Mucosa of descending colon (tissue), 3 donors: ENCODE measurements around the gene KEL. TPM values are rescaled to one million over a fixed set of nuclear protein-coding genes. Genes with fewer than 3 reads are reported as not detected.

Experiments
- ATAC-seq: fragments of 200-7000 bp; cut with Tn5 transposase; one replicate; pipeline ENCODE4 v1.9.1; 2020; ENCODE audit warnings: mild to moderate bottlenecking, moderate library complexity
- DNase-seq, 3 donors: peaks; one replicate each; pipeline ENCODE4 v3.0.0-alpha.2; 2020
- H3K36me3 ChIP-seq: fragments of 200-600 bp; one replicate; pipeline ENCODE4 v1.8.0; 2021; ENCODE audit warnings: low read depth, mild to moderate bottlenecking
- H3K4me1 ChIP-seq: fragments of 200-600 bp; one replicate; pipeline ENCODE4 v1.8.0; 2021; ENCODE audit warnings: low read depth, mild to moderate bottlenecking
- H3K4me3 ChIP-seq: fragments of 200-600 bp; one replicate; pipeline ENCODE4 v1.8.0; 2021; ENCODE audit warnings: mild to moderate bottlenecking
- H3K9me3 ChIP-seq: fragments of 200-600 bp; one replicate; pipeline ENCODE4 v1.8.0; 2021; ENCODE audit warnings: mild to moderate bottlenecking
- CTCF ChIP-seq: fragments of 200-600 bp; IDR thresholded peaks from one replicate; pipeline ENCODE4 v1.8.0; 2022; ENCODE audit warnings: antibody characterized with exemption, mild to moderate bottlenecking
- intact Hi-C, 2 donors: fragments of 100-400 bp; cut with DNase I in 1 of 2; cut with micrococcal nuclease in 1 of 2; formaldehyde crosslinking; loops; one replicate each; pipeline versions ENCODE4 v1.11.0 to v1.11.1; 2022; cut with DNase I, micrococcal nuclease
- long read RNA-seq, 2 donors: library from polyadenylated mRNA; unstranded; transcript quantifications; one replicate each; pipeline ENCODE4 v2.0.0, GENCODE V29; 2019 to 2021
- total RNA-seq, 3 donors: library from RNA; stranded (reverse); fragmentation: NEBNext Ultra II Directional in 2 of 3; extraction: Animal tissue kit (Norgen Biotek cat#: 25700) in 2 of 3; gene quantifications; one replicate each; pipeline versions ENCODE4 v1.2.1 to v1.2.4, GENCODE V29; 2021 to 2023
- donor health status: DM: no; HTN: no; CAD: no; lungs with moderate emphysema.
- donor health status: DM: no; HTN: no; CAD: no.
- donor health status: DM: no; HTN: yes; CAD: no.

The KEL gene, protein sequence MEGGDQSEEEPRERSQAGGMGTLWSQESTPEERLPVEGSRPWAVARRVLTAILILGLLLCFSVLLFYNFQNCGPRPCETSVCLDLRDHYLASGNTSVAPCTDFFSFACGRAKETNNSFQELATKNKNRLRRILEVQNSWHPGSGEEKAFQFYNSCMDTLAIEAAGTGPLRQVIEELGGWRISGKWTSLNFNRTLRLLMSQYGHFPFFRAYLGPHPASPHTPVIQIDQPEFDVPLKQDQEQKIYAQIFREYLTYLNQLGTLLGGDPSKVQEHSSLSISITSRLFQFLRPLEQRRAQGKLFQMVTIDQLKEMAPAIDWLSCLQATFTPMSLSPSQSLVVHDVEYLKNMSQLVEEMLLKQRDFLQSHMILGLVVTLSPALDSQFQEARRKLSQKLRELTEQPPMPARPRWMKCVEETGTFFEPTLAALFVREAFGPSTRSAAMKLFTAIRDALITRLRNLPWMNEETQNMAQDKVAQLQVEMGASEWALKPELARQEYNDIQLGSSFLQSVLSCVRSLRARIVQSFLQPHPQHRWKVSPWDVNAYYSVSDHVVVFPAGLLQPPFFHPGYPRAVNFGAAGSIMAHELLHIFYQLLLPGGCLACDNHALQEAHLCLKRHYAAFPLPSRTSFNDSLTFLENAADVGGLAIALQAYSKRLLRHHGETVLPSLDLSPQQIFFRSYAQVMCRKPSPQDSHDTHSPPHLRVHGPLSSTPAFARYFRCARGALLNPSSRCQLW
- total RNA-seq: under 1 TPM in 1 of 3 donors, not detected in 2; 0.55 TPM
- long read RNA-seq, donor 1: 0 reads
- long read RNA-seq, donor 2: 0 reads

GRCh38 chr7:142961973-142962926 lies at the start of gene KEL:
KEL (minus strand) TSS chr7:142962363; CDS start chr7:142962206, 157 bp downstream.
- no peak for TF ChIP-seq CTCF
- ATAC-seq: no peak
- no peaks in the 10 kb centered on the region for H3K4me1 ChIP-seq
- no peaks in the 10 kb centered on the region for H3K9me3 ChIP-seq
- no peak for DNase-seq
- H3K4me3 ChIP-seq: no peak within 1 kb of the TSS
- no peaks in the 10 kb centered on the region for H3K36me3 ChIP-seq
- intact Hi-C loops: no loop called here

DNA sequence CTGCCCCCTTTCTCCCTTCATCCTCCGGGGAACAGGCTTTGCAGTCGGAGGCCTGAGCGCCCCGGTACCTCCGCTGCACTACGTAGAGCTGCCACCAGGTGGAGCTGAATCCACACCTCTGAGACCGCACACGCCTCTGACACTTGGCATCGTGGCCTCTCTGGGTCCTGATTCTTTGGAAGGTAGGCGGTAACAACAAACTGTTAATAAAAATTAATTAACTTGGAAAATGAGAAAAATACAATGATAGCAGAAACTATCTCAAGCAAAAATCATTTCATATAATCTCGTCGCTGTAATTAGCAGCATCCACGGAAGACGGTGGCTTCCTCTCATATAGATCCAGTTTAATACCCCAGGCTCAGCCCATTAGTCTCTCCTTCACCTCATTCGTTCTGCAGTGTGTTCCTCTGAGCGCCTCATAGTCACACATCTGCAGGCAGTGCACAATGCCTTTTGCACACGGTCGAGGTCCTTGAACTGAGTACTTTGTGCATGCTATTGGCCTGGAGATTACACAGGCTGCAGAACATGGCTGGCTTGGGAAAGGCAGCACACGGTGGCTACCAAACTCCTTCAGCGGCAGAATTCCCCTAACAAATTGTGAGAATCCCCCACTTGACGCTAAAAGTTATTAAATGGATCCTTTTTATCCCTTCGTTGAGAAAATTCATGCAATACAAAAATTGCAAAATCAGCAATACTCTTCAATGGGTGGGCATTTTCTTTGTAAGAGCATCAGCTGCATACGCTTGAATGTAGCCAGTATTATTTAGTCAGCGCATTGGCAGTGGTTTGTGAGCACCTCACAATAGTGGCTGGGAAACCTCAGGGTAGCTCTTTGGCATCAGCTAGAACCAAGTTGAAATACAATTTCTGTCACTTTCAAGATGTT lies 46.1 kb upstream of the KEL start:
- Histone ChIP-seq H3K9me3 (no peaks in the 10 kb centered on the region), H3K36me3 (no peaks in the 10 kb centered on the region), H3K4me1 (no peaks in the 10 kb centered on the region), H3K4me3 (no peak overlapping the region)
- intact Hi-C loops: loop anchor here in 1 of 2 donors (5.0 to 10.0 kb wide), 2 partner anchors 153 to 209 kb away; partner anchors contain the start of gene EPHB6
- peak; percentile 92 for TF ChIP-seq CTCF
- ATAC-seq (peak; percentile 96), DNase-seq (peak; percentile 74 to 90 (median 86))

GRCh38 chr7:143005632-143006260 lies 43.6 kb upstream of the KEL start:
- Histone ChIP-seq H3K4me3 (no peak overlapping the region), H3K9me3 (no peaks in the 10 kb centered on the region), H3K4me1 (no peaks in the 10 kb centered on the region), H3K36me3 (no peaks in the 10 kb centered on the region)
- intact Hi-C loops: loop anchor here (2.0 to 10.0 kb wide), 3 partner anchors 151 to 212 kb away; partner anchors contain the start of gene EPHB6 (in 1 of the 2)
- DNase-seq: no peak
- ATAC-seq: no peak
- TF ChIP-seq CTCF: no peak

DNA sequence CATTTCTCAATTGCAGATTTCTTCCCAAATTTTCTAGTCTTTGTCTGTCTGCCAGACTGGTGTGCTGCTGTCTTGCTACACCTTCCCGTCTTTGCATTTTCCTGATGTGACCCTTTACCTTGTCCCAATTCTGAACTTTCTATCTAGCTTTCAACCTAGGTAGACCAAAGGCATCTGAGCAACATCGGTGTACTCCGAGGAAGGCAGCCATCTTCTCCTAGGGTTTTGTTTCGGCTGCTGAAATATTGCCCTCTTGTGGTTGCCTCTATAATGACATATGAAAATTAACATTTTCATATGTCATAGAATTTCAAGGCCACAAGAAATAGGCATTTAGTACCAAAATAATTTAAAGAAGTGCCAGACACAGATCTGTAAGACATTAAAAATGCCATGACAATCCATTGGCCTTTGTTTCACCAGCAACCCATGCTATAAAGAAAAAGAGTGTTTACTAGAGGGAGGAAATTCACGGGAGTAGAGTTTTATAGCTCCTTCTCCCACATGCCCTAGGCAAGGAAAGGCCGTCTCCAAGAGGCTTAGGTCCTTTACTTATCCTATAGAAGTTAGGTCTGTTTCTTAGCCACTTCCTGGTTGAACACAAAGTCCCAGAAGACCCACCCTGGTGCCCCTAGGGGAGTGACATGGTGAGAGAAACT lies 41.4 kb upstream of the KEL start:
- peak in 1 of 3 donors; percentile 27 for DNase-seq
- Histone ChIP-seq H3K9me3 (no peaks in the 10 kb centered on the region), H3K36me3 (no peaks in the 10 kb centered on the region), H3K4me3 (no peak overlapping the region), H3K4me1 (no peaks in the 10 kb centered on the region)
- TF ChIP-seq CTCF: peak; percentile 49
- ATAC-seq: peak; percentile 82
- intact Hi-C loops: loop anchor here in 1 of 2 donors (10.0 kb wide), 1 partner anchor 149 kb away; the partner anchor contains the start of gene EPHB6
